Neutrophil (primary cell): Measurements from ENCODE around the gene TOP2A.

Experiments used
- H3K27ac ChIP-seq: fragments of 200-600 bp; sonication (generic); 2 replicates; pipeline ENCODE4 v1.5.1; 2016; ENCODE audit warnings: mild to moderate bottlenecking, moderate library complexity
- H3K27me3 ChIP-seq: fragments of 200-600 bp; sonication (generic); 2 replicates; pipeline ENCODE4 v1.6.0; 2016; ENCODE audit warnings: mild to moderate bottlenecking
- H3K36me3 ChIP-seq: fragments of 200-600 bp; sonication (generic); 2 replicates; pipeline ENCODE4 v1.5.1; 2017
- H3K4me1 ChIP-seq, 2 experiments: fragments of 200-600 bp in 1 of 2; sonication (generic) in 1 of 2; 1 replicate in 1 of 2; 2 replicates in 1 of 2; pipeline versions ENCODE4 v1.5.1 to v1.6.1; 2013 to 2016; ENCODE audit warnings: low read depth in 1 of 2, low read length in 1 of 2, mild to moderate bottlenecking in 1 of 2, moderate library complexity in 1 of 2; ENCODE audit not compliant: control insufficient read depth in 1 of 2, insufficient read depth in 1 of 2
- H3K4me3 ChIP-seq, 2 experiments: fragments of 200-600 bp in 1 of 2; sonication (generic) in 1 of 2; 1 replicate in 1 of 2; 2 replicates in 1 of 2; pipeline ENCODE4 v1.5.1; 2013 to 2016; ENCODE audit warnings: low read depth in 1 of 2, low read length in 1 of 2, mild to moderate bottlenecking in 1 of 2, moderate library complexity in 1 of 2
- H3K9me3 ChIP-seq: fragments of 200-600 bp; sonication (generic); 2 replicates; pipeline ENCODE4 v1.5.1; 2016
- TF ChIP-seq, protein P1 (sequence below): fragments of 200-600 bp; sonication (generic); IDR thresholded peaks from 2 replicates; pipeline ENCODE4 v1.5.1; 2016; ENCODE audit warnings: antibody characterized with exemption

Gene TOP2A

DNA sequence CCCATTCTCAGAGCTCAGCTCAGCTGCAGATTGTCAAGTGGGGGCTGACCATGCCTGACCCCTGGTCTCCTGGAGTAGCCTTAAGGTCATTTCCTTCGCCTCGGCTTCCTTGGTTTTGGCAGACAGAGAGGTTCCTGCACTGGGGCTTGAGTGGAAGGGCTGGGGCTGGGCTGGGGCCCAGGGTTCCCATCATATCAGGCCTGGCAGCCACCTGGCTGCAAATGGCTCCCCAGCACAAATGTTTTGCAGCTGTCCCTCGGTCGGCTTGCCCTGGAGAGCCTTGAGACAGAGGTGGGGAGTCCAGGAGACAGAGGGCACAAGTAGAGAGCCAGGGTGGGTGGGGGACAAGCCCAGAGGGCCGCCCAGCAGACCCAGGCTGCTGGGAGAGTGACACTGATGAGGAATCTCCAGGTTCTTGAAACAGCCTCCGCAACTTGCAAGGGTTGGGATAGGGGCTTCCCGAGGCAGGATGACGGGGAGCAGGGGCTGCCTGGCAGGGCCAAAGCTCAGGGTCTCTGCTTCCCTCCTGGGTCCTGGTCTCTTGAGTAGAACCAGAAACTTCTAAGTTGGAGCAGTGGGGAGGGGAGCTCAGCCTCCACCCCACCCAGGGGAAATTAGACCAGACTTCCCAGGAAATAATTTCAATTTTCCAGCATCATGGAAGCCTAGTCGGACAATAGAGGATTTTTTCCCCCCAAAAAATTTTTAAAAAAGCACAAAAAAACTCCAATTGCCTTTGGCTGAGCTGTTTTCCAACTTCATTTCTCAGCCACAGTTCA lies 44.8 kb upstream of the TOP2A start:
- Histone ChIP-seq H3K36me3 (no peaks in the 10 kb centered on the region), H3K27me3 (peaks cover 22% of the 10 kb centered on the region), H3K27ac (no peak overlapping the region), H3K9me3 (no peaks in the 10 kb centered on the region), H3K4me3 (no peak overlapping the region), H3K4me1 (no peaks in the 10 kb centered on the region)
- TF ChIP-seq, protein P1, sequence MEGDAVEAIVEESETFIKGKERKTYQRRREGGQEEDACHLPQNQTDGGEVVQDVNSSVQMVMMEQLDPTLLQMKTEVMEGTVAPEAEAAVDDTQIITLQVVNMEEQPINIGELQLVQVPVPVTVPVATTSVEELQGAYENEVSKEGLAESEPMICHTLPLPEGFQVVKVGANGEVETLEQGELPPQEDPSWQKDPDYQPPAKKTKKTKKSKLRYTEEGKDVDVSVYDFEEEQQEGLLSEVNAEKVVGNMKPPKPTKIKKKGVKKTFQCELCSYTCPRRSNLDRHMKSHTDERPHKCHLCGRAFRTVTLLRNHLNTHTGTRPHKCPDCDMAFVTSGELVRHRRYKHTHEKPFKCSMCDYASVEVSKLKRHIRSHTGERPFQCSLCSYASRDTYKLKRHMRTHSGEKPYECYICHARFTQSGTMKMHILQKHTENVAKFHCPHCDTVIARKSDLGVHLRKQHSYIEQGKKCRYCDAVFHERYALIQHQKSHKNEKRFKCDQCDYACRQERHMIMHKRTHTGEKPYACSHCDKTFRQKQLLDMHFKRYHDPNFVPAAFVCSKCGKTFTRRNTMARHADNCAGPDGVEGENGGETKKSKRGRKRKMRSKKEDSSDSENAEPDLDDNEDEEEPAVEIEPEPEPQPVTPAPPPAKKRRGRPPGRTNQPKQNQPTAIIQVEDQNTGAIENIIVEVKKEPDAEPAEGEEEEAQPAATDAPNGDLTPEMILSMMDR: no peak

- Histone ChIP-seq H3K27ac (no peak overlapping the region), H3K36me3 (no peaks in the 10 kb centered on the region), H3K27me3 (peaks cover 26% of the 10 kb centered on the region), H3K4me3 (no peak overlapping the region), H3K9me3 (no peaks in the 10 kb centered on the region), H3K4me1 (no peaks in the 10 kb centered on the region)
- TF ChIP-seq, protein P1: no peak
Measured at GRCh38 chr17:40461732-40462342, 44.1 kb upstream of the TOP2A start.

DNA sequence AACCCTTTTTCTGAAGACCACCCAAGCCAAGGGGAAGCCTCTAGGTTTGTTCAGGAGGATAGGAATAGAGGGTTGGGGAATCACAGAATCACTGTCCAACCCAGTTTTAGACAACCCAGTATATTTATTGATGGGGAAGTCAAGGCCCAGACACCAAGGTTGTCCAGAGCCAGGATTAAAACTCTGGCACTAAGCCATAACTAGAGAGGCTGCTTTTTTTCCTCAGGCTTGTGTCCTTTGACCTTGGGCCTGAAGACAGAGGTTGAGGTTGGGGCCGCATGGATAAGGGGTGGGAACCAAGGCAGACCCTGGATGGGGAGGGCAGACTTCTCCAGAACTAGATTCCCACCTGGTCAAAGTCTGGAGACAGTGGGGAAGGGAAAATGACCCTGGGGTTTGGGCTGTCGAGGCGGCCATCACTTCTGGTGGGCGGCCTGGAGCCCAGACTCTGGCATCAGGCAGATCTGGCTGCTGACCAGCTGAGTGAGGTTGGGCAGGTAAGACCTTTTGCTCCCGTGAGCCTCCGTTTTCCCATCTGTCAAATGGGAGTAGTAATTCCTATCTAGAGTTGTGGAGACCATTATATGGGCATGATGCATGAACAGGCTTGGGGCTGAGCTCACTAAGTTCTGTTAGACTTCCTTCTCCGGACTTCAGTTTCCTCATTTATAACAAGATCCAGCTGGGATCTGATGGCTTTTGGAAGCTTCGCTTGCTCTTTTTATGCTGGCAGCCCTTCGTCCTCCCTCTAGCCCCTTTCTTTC lies 43.5 kb upstream of the TOP2A start:
- H3K4me1 ChIP-seq: no peaks in the 10 kb centered on the region
- H3K9me3 ChIP-seq: no peaks in the 10 kb centered on the region
- no peaks in the 10 kb centered on the region for H3K36me3 ChIP-seq

DNA sequence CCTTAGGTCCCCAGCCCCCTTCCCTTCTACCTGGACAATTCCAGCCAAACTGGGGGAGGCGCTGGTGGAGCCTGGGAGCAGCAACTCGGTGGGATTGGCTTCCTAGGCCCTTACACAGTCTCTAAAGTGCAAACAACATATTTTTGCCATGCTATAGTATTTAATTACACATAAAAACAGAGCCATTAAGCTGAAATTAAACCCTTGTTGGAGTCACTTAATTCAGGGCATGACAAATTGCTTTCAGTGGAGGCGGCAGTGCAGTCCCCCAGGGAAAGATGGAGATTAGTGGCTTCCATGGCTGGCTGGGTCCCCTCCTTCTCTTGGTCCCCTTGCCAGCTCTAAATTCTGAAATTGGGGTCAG lies 42.9 kb upstream of the TOP2A start:
- no peaks in the 10 kb centered on the region for H3K4me1 ChIP-seq
- no peaks in the 10 kb centered on the region for H3K36me3 ChIP-seq
- no peaks in the 10 kb centered on the region for H3K9me3 ChIP-seq
- TF ChIP-seq, protein P1: no peak
- H3K27me3 ChIP-seq: peaks cover 24% of the 10 kb centered on the region
- H3K27ac ChIP-seq: no peak overlapping the region
- H3K4me3 ChIP-seq: no peak overlapping the region

More for the DNA sequence above, 43.5 kb upstream of the TOP2A start:
- H3K27ac ChIP-seq: no peak overlapping the region
- peaks cover 27% of the 10 kb centered on the region for H3K27me3 ChIP-seq
- no peak overlapping the region for H3K4me3 ChIP-seq
- TF ChIP-seq, protein P1: no peak

DNA sequence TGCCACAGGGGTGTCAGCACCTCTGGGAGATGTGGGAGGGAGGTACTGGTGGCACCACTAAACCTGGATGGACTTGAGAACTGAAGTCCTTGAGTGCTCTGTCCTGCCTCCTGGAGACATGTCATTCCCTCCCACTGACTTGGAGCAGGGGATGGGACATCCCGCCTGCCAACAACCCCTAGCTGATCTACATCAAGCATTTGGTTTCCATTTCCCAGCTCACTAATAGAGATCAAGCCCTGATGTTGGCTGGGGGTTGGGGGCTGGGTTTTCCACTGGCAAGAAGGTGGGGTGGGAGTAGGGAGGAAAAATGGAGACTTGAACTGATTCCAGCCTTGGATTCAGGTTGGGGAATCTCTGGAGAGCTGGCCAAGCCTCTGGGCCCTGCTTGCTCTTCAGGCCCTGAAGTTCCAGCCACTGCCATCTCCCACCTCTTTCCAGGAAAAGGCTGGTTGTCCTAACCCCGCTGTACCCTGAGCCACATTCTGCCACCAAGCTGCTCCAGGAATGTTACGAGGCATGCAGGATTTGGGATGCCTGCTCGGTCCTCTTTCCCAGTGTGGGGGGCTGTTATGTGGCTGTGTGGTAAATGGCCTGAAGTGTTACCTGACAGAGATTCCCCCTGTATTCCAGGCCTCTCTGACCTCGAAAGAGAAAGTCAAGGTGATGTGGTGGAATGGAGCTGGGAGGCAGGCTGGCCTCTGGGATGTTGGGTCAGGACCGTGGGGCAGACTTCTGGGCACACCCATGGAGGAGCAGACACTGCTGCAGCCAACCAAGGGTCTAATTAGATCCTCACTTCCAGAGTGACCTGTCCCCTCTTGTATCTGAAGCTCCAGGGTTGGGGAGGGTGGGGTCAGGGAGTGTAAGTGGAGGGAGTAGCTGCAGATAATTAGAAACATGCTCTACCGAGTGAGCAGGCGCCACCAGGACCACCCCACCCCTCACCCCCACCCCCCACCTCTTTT lies 42.2 kb upstream of the TOP2A start:
- no peak overlapping the region for H3K27ac ChIP-seq
- TF ChIP-seq, protein P1: no peak
- peaks cover 26% of the 10 kb centered on the region for H3K27me3 ChIP-seq
- no peaks in the 10 kb centered on the region for H3K36me3 ChIP-seq
- no peaks in the 10 kb centered on the region for H3K4me1 ChIP-seq
- no peaks in the 10 kb centered on the region for H3K9me3 ChIP-seq
- H3K4me3 ChIP-seq: no peak overlapping the region
